GM10266 (cell line): ENCODE results near the gene TAOK3.

Experiments used
- DNase-seq: peaks from one replicate; pipeline ENCODE4 v3.0.0; 2012; ENCODE audit errors: extremely low spot score
- TF ChIP-seq, protein P1 (sequence below): IDR thresholded peaks from 2 replicates; pipeline ENCODE4 v1.5.1; 2012; ENCODE audit warnings: mild to moderate bottlenecking, low read depth; ENCODE audit not compliant: control insufficient read depth, insufficient read depth; ENCODE audit errors: missing control alignments

Gene TAOK3

DNA sequence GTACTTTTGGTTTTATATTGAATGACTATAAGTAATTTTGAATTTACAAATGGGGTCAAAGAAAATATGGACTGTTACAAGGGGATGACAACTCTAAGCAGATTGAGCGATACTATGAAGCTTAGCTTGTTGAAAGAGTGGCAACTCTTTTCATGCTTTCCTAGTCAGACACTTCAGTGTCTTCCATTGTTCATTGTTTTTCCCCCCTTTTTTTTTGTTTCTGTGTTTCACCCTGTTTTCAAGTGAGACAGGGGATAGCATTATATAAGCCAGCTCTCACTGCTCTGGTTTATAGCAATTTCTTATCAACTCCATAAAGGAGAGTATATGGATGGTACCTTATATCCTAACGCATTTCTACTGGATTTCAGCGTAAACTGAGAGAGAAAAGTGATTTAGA is 212.2 kb downstream of the TAOK3 start:
- no peak for DNase-seq
- TF ChIP-seq, protein P1, sequence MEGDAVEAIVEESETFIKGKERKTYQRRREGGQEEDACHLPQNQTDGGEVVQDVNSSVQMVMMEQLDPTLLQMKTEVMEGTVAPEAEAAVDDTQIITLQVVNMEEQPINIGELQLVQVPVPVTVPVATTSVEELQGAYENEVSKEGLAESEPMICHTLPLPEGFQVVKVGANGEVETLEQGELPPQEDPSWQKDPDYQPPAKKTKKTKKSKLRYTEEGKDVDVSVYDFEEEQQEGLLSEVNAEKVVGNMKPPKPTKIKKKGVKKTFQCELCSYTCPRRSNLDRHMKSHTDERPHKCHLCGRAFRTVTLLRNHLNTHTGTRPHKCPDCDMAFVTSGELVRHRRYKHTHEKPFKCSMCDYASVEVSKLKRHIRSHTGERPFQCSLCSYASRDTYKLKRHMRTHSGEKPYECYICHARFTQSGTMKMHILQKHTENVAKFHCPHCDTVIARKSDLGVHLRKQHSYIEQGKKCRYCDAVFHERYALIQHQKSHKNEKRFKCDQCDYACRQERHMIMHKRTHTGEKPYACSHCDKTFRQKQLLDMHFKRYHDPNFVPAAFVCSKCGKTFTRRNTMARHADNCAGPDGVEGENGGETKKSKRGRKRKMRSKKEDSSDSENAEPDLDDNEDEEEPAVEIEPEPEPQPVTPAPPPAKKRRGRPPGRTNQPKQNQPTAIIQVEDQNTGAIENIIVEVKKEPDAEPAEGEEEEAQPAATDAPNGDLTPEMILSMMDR, result no peak

DNA sequence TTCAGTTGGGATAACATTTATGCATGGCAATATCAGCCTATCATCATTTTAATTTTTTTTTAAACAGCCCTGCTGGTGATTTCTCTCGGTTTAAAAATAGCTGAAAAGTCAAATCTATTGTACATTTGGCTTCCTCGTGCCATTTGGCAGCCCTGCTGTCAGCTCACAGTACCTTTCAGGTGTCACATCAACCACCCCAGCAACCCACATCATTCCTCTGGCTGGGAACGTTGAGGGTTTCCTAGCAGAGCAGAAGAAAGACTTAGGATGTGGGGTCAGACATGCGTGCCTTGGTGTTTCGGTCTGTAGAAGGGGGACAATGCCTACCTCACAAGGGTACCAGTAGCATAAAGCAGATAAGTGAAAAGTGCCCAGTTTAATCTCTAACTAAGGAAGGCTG is 221.0 kb downstream of the TAOK3 start:
- TF ChIP-seq, protein P1, result no peak
- DNase-seq, result no peak

DNA sequence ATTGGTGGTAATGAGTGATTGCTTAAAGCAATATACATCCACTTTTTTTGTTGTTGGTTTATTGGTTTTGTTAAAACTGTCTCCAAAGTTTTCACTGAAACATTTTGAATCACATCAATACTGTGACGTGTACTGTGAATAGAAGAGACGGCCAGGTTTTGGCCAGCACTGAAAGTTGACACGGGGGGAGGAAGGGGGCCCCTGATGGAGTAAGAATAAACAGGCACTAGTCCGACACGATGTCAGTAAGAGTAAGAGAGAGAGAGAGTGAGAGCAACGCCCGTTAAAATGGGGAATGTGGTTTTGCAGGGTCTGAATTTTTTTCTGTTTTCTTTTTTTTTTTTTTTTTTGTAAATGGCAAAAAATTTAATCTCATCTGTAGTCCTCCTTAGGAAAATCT is 222.1 kb downstream of the TAOK3 start:
- DNase-seq, result no peak
- TF ChIP-seq, protein P1, result no peak

DNA sequence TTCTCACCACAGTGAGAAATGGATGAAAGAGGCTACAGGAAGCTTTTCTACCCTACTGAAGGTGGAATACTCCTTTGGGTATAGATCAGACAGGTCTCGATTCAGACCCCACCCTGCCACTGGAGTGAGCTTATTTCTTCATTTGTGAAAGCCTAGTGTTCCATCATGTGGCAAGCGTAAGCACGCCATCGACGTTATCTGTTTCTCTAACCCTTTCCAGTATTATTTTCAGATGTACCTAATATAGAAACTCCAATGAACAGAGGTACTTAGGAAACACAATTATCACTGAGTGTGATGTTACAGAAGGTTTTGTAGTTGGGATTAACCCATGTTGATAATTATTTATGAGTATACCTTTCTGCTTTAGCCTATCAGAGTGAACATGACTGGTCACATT is 224.4 kb downstream of the TAOK3 start:
- TF ChIP-seq, protein P1, result no peak
- DNase-seq, result no peak

DNA sequence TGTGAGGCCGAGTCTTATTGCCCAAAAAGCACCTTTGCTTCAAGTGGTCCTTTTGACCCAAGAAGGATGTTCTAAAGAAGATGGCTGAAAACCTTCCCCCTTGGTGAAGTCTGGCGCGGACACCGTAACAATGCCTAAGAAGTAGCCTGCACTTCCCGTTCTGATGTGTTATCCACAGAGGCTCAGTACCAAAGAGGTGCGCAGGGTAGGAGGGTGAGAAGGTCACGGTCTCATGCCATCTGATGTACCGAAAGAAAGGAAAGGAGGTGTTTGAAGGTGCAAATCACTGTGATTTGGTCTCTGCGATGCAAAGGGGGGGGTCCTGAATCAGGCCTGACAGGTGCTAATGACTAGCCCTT is 226.9 kb downstream of the TAOK3 start:
- no peak for DNase-seq
- TF ChIP-seq, protein P1, result no peak

DNA sequence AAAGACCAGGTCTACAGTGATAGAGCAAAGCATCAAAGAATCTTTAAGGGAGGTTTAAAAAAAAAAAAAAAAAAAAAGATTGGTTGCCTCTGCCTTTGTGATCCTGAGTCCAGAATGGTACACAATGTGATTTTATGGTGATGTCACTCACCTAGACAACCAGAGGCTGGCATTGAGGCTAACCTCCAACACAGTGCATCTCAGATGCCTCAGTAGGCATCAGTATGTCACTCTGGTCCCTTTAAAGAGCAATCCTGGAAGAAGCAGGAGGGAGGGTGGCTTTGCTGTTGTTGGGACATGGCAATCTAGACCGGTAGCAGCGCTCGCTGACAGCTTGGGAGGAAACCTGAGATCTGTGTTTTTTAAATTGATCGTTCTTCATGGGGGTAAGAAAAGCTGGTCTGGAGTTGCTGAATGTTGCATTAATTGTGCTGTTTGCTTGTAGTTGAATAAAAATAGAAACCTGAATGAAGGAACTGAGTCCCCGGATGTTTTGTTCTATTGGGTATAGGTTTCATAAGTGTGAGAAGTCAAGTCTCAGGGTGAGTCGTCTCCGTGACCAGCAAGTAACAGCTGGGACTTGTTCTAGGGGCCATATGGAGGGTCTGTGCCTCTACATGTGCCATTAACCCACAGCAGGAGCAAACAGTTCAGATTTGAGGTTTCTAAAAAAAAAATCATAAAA is 227.5 kb downstream of the TAOK3 start:
- TF ChIP-seq, protein P1, result no peak
- DNase-seq, result peak; percentile 28

DNA sequence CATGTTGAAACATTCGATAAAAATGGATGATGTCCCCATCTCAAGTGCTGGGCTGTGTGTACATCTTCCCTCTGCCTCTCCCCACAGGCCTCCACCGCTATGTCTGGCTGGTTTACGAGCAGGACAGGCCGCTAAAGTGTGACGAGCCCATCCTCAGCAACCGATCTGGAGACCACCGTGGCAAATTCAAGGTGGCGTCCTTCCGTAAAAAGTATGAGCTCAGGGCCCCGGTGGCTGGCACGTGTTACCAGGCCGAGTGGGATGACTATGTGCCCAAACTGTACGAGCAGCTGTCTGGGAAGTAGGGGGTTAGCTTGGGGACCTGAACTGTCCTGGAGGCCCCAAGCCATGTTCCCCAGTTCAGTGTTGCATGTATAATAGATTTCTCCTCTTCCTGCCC is 228.2 kb downstream of the TAOK3 start:
- no peak for DNase-seq
- TF ChIP-seq, protein P1, result no peak
